Measurements from ENCODE around the gene POLA1.

The POLA1 gene

GRCh38 chrX:24696294-24696693 is 2.6 kb downstream of the POLA1 start:
- DNase-seq (ENCODE audit: low read depth), result no peak

- no peak for DNase-seq (ENCODE audit: low read depth)
Measured at GRCh38 chrX:24702362-24703184, 8.9 kb downstream of the POLA1 start.

GRCh38 chrX:24703185-24703494 is 9.4 kb downstream of the POLA1 start:
- DNase-seq (ENCODE audit: low read depth), result no peak

GRCh38 chrX:24718771-24719170 is 25.1 kb downstream of the POLA1 start:
- no peak for DNase-seq (ENCODE audit: low read depth)

- no peak for DNase-seq (ENCODE audit: low read depth)
Measured at GRCh38 chrX:24720036-24720435, 26.3 kb downstream of the POLA1 start.

- DNase-seq (ENCODE audit: low read depth), result no peak
Measured at GRCh38 chrX:24728530-24728929, 34.8 kb downstream of the POLA1 start.

GRCh38 chrX:24732766-24733500 is 39.2 kb downstream of the POLA1 start:
- DNase-seq (ENCODE audit: low read depth), result no peak

GRCh38 chrX:24741330-24741729 is 47.6 kb downstream of the POLA1 start:
- no peak for DNase-seq (ENCODE audit: low read depth)

GRCh38 chrX:24748196-24748595 is 54.5 kb downstream of the POLA1 start:
- DNase-seq (ENCODE audit: low read depth), result no peak

- no peak for DNase-seq (ENCODE audit: low read depth)
Measured at GRCh38 chrX:24759786-24760185, 66.1 kb downstream of the POLA1 start.

GRCh38 chrX:24760363-24761000 is 66.8 kb downstream of the POLA1 start:
- DNase-seq (ENCODE audit: low read depth), result no peak

GRCh38 chrX:24761306-24761705 is 67.6 kb downstream of the POLA1 start:
- no peak for DNase-seq (ENCODE audit: low read depth)

- no peak for DNase-seq (ENCODE audit: low read depth)
Measured at GRCh38 chrX:24763989-24764388, 70.3 kb downstream of the POLA1 start.

GRCh38 chrX:24767557-24767956 is 73.8 kb downstream of the POLA1 start:
- DNase-seq (ENCODE audit: low read depth), result no peak

GRCh38 chrX:24768556-24768955 is 74.8 kb downstream of the POLA1 start:
- no peak for DNase-seq (ENCODE audit: low read depth)

- DNase-seq (ENCODE audit: low read depth), result no peak
Measured at GRCh38 chrX:24774650-24775049, 80.9 kb downstream of the POLA1 start.

- DNase-seq (ENCODE audit: low read depth), result no peak
Measured at GRCh38 chrX:24775891-24776290, 82.2 kb downstream of the POLA1 start.

GRCh38 chrX:24777660-24778059 is 83.9 kb downstream of the POLA1 start:
- DNase-seq (ENCODE audit: low read depth), result no peak

- no peak for DNase-seq (ENCODE audit: low read depth)
Measured at GRCh38 chrX:24782011-24782410, 88.3 kb downstream of the POLA1 start.

GRCh38 chrX:24789047-24789446 is 95.3 kb downstream of the POLA1 start:
- no peak for DNase-seq (ENCODE audit: low read depth)

GRCh38 chrX:24790166-24790565 is 96.4 kb downstream of the POLA1 start:
- DNase-seq (ENCODE audit: low read depth), result no peak

GRCh38 chrX:24796204-24796603 is 102.5 kb downstream of the POLA1 start:
- no peak for DNase-seq (ENCODE audit: low read depth)

GRCh38 chrX:24799078-24799477 is 105.4 kb downstream of the POLA1 start:
- DNase-seq (ENCODE audit: low read depth), result no peak
